Measurements from ENCODE around the gene PSMD5.

PSMD5 gene

DNA sequence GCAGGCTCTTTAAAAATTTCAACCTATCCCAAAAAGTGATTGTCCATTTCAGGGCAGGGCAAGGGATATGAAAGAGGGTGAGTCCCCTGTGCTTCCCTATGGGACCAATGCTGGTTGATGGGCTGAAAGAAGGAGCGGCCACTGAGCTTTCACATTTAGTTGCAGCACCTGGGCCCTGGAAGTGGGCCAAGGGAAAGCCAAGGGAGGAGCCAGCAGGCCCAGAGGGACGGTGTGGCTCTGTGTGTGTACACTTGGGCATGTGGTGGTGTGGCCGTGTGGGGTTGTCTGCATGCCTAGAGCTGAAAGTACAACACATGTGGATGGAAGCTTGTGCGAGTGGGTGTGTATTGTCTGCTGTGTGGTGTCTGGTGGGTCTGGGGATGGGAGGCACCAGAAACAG, 14.0 kb upstream of the PSMD5 start:
- no peak for DNase-seq
- Histone ChIP-seq H3K27me3 (replicated peaks; ENCODE audit: control insufficient read depth, insufficient read depth, low read length, poor library complexity, severe bottlenecking) (no peaks in the 10 kb centered on the region), H3K4me1 (ENCODE audit: control insufficient read depth, insufficient read depth, low read length, poor library complexity, severe bottlenecking) (no peaks in the 10 kb centered on the region), H3K4me3 (ENCODE audit: insufficient read depth, low read depth, low read length, poor library complexity, severe bottlenecking) (no peak overlapping the region), H3K9me3 (ENCODE audit: control insufficient read depth, low read length) (no peaks in the 10 kb centered on the region), H3K36me3 (ENCODE audit: control insufficient read depth, insufficient read depth, low read length) (peaks cover 58% of the 10 kb centered on the region), H3K27ac (ENCODE audit: insufficient read depth, low read length, poor library complexity, severe bottlenecking) (no peak overlapping the region)

DNA sequence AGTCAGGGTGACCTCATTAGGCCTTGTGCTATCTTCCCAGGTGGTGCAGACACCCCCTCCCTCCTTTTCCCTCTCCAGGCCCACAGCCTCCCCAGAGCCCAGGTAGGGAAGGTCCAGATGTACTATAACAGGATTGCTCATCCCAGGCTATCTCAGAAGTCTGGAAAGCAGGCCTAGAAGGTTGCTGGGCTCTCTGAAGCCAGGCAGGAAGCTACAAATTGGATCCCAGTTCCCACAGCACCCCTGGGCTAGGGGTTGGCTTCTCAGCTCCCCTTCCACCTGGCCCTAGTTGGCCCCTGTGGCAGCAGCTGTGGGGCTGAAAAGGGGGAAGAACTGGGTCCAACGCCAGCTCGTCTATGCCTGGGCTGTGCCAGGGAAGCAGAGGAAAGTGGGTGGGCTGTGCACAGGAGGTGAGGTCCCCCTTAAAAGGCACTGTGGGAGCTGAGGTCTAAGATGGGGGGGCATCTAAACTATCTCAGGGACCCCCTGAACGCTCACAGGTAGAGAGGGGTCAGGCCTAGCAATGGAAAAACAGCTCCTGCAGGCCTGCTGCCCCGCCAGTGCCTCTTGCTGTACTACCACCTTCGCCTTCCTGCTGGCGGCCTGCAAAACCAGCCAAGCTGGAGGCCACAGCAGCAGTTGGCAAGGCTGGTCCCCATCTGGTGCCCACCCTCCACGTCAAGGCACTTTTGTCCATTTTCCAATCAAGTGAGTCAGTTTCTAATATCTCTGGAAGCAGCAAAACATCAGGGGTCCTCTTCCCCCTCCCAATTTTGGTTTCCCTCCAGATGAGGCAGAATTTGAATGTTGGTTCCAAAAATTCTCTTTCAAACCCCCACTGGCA, 13.3 kb upstream of the PSMD5 start:
- no peaks in the 10 kb centered on the region for H3K9me3 ChIP-seq (ENCODE audit: control insufficient read depth, low read length)
- peaks cover 58% of the 10 kb centered on the region for H3K36me3 ChIP-seq (ENCODE audit: control insufficient read depth, insufficient read depth, low read length)
- no peak for DNase-seq
- no peak overlapping the region for H3K4me3 ChIP-seq (ENCODE audit: insufficient read depth, low read depth, low read length, poor library complexity, severe bottlenecking)
- no peak overlapping the region for H3K27ac ChIP-seq (ENCODE audit: insufficient read depth, low read length, poor library complexity, severe bottlenecking)
- H3K27me3 ChIP-seq (replicated peaks; ENCODE audit: control insufficient read depth, insufficient read depth, low read length, poor library complexity, severe bottlenecking) = no peaks in the 10 kb centered on the region
- H3K4me1 ChIP-seq (ENCODE audit: control insufficient read depth, insufficient read depth, low read length, poor library complexity, severe bottlenecking) = no peaks in the 10 kb centered on the region

- Histone ChIP-seq H3K27ac (ENCODE audit: insufficient read depth, low read length, poor library complexity, severe bottlenecking) (no peak overlapping the region), H3K9me3 (ENCODE audit: control insufficient read depth, low read length) (no peaks in the 10 kb centered on the region), H3K4me3 (ENCODE audit: insufficient read depth, low read depth, low read length, poor library complexity, severe bottlenecking) (no peak overlapping the region), H3K4me1 (ENCODE audit: control insufficient read depth, insufficient read depth, low read length, poor library complexity, severe bottlenecking) (no peaks in the 10 kb centered on the region), H3K27me3 (replicated peaks; ENCODE audit: control insufficient read depth, insufficient read depth, low read length, poor library complexity, severe bottlenecking) (no peaks in the 10 kb centered on the region), H3K36me3 (ENCODE audit: control insufficient read depth, insufficient read depth, low read length) (peaks cover 49% of the 10 kb centered on the region)
- DNase-seq = no peak
Observed at GRCh38 chr9:120854596-120855327, 12.0 kb upstream of the PSMD5 start.

DNA sequence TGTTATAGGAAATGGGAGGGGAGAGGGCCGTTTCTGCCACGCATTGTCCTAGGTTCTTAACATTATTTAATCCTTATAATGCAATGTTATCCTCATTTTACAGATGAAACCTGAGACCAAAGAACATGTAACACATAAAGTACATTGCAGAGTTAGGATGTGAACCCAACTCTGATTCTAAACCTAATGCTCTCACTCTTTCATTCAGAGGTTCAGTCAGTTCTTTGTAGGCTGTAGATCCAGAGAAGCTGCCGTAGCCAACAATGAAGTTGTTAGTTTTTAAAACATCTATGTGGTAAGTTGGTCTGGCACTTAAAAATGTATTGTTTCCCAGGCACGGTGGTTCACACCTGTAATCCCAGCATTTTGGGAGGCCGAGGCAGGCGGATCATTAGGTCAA, 10.5 kb upstream of the PSMD5 start:
- Histone ChIP-seq H3K4me1 (ENCODE audit: control insufficient read depth, insufficient read depth, low read length, poor library complexity, severe bottlenecking) (no peaks in the 10 kb centered on the region), H3K36me3 (ENCODE audit: control insufficient read depth, insufficient read depth, low read length) (peaks cover 34% of the 10 kb centered on the region), H3K27ac (ENCODE audit: insufficient read depth, low read length, poor library complexity, severe bottlenecking) (no peak overlapping the region), H3K4me3 (ENCODE audit: insufficient read depth, low read depth, low read length, poor library complexity, severe bottlenecking) (no peak overlapping the region), H3K27me3 (replicated peaks; ENCODE audit: control insufficient read depth, insufficient read depth, low read length, poor library complexity, severe bottlenecking) (no peaks in the 10 kb centered on the region), H3K9me3 (ENCODE audit: control insufficient read depth, low read length) (no peaks in the 10 kb centered on the region)
- DNase-seq = no peak

DNA sequence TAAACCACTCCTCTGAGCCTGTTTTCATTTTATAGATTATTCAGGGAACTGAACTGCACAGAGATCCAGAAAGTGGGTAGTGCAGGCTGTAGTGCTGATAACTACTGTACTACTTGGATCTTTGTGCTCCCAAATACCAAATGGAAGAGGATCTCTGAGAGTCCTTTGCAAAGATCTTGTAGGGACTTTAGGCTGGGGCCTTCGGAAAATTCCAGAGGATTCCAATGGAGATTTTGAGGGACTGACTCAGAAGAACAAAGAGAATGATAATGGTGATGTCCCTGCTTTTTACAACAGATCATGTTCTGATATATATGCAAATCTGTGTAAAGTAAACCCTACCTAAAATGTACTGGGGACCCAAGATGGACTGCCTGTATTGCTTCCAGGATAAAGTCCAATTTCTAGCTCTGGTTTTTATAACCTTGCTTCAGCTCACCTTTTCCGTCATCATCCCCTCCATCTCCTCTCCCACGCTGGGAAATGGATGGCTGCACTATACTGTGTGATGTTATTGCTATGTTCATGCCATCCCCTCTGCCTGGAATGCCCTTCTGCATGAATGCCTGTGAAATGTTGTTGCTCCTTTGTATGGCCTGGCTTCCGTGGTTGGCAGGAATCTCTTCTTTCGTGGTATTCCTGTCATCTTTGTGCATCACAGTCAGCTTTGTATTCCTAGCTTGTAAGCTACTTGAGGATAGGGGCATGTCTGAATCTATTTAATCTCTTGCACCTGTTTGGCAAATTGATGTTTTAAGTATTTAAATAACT, 9.7 kb upstream of the PSMD5 start:
- Histone ChIP-seq H3K27me3 (replicated peaks; ENCODE audit: control insufficient read depth, insufficient read depth, low read length, poor library complexity, severe bottlenecking) (no peaks in the 10 kb centered on the region), H3K27ac (ENCODE audit: insufficient read depth, low read length, poor library complexity, severe bottlenecking) (no peak overlapping the region), H3K36me3 (ENCODE audit: control insufficient read depth, insufficient read depth, low read length) (peaks cover 26% of the 10 kb centered on the region), H3K9me3 (ENCODE audit: control insufficient read depth, low read length) (no peaks in the 10 kb centered on the region), H3K4me1 (ENCODE audit: control insufficient read depth, insufficient read depth, low read length, poor library complexity, severe bottlenecking) (peaks cover under 1% of the 10 kb centered on the region), H3K4me3 (ENCODE audit: insufficient read depth, low read depth, low read length, poor library complexity, severe bottlenecking) (no peak overlapping the region)
- DNase-seq = no peak

DNA sequence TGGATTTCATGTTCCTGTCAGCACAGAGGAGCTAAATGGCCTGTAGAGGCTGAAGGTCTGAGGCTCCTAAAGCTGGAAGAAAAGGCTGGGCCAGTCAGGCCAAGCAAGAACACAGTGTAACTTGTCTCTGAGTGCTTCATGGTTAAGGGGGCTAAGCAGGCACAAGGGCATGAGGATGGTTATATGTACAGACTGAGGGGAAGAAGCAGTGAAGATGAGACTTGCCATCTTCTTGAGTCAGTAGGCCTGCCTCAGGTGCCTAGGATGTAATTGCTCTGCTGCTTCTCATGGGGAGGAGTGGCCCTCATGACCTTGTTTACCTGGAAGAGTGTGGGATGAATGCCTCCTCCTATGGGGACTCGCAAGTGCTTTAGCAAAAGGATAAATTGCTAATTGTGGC, 8.7 kb upstream of the PSMD5 start:
- H3K9me3 ChIP-seq (ENCODE audit: control insufficient read depth, low read length) = no peaks in the 10 kb centered on the region
- DNase-seq = no peak
- H3K36me3 ChIP-seq (ENCODE audit: control insufficient read depth, insufficient read depth, low read length) = peaks cover 21% of the 10 kb centered on the region
- H3K27me3 ChIP-seq (replicated peaks; ENCODE audit: control insufficient read depth, insufficient read depth, low read length, poor library complexity, severe bottlenecking) = no peaks in the 10 kb centered on the region
- H3K27ac ChIP-seq (ENCODE audit: insufficient read depth, low read length, poor library complexity, severe bottlenecking) = no peak overlapping the region
- H3K4me1 ChIP-seq (ENCODE audit: control insufficient read depth, insufficient read depth, low read length, poor library complexity, severe bottlenecking) = peaks cover 10% of the 10 kb centered on the region
- H3K4me3 ChIP-seq (ENCODE audit: insufficient read depth, low read depth, low read length, poor library complexity, severe bottlenecking) = no peak overlapping the region

DNA sequence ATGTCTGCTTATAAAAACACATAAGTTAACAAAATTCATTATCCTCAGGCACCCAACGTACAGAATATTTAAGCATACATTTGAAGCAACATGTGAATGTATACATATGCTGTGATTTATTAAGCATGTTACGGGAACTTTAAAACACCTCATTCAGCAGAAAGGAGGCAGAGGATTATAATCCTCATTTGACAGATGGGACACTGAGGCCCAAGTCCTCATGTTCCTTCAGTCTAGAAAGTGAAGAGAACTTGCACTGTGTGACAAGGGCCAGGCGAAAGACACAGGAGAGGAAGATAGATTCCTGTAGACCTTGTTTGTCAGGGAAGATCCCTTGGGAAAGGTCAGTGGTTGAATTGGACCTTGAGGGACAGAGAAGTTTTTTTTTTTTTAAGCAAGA, 7.6 kb upstream of the PSMD5 start:
- no peak overlapping the region for H3K27ac ChIP-seq (ENCODE audit: insufficient read depth, low read length, poor library complexity, severe bottlenecking)
- peaks cover 21% of the 10 kb centered on the region for H3K36me3 ChIP-seq (ENCODE audit: control insufficient read depth, insufficient read depth, low read length)
- no peaks in the 10 kb centered on the region for H3K9me3 ChIP-seq (ENCODE audit: control insufficient read depth, low read length)
- no peaks in the 10 kb centered on the region for H3K27me3 ChIP-seq (replicated peaks; ENCODE audit: control insufficient read depth, insufficient read depth, low read length, poor library complexity, severe bottlenecking)
- no peak overlapping the region for H3K4me3 ChIP-seq (ENCODE audit: insufficient read depth, low read depth, low read length, poor library complexity, severe bottlenecking)
- H3K4me1 ChIP-seq (ENCODE audit: control insufficient read depth, insufficient read depth, low read length, poor library complexity, severe bottlenecking) = peaks cover 21% of the 10 kb centered on the region
- DNase-seq = no peak

DNA sequence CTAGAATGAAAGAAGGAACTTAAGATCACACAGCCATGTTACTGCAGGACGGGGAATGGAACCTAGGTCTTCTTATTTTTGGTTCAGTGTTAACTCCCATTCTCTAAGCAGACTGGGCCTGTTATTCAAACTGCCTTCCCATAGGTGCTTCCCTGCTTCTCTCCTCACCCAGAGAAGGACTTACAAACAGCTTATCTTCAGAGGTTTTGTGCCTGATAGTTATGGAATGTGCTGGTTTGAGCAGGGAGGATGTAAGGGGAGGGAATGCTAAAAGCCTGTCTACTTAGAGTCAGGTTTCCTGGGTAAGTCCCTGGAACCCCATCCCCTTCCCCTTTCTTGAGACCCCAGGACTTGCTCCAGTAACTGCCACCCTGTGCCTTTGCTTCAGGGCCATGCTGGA, 4.2 kb upstream of the PSMD5 start:
- Histone ChIP-seq H3K4me1 (ENCODE audit: control insufficient read depth, insufficient read depth, low read length, poor library complexity, severe bottlenecking) (peaks cover 34% of the 10 kb centered on the region), H3K36me3 (ENCODE audit: control insufficient read depth, insufficient read depth, low read length) (peaks cover 10% of the 10 kb centered on the region), H3K9me3 (ENCODE audit: control insufficient read depth, low read length) (no peaks in the 10 kb centered on the region), H3K27ac (ENCODE audit: insufficient read depth, low read length, poor library complexity, severe bottlenecking) (peak overlapping the region; percentile 72), H3K4me3 (ENCODE audit: insufficient read depth, low read depth, low read length, poor library complexity, severe bottlenecking) (no peak overlapping the region), H3K27me3 (replicated peaks; ENCODE audit: control insufficient read depth, insufficient read depth, low read length, poor library complexity, severe bottlenecking) (no peaks in the 10 kb centered on the region)
- DNase-seq = no peak

GRCh38 chr9:120846251-120846889, 3.6 kb upstream of the PSMD5 start:
- no peak for DNase-seq
- Histone ChIP-seq H3K36me3 (ENCODE audit: control insufficient read depth, insufficient read depth, low read length) (peaks cover 7% of the 10 kb centered on the region), H3K4me1 (ENCODE audit: control insufficient read depth, insufficient read depth, low read length, poor library complexity, severe bottlenecking) (peaks cover 34% of the 10 kb centered on the region), H3K9me3 (ENCODE audit: control insufficient read depth, low read length) (no peaks in the 10 kb centered on the region), H3K27ac (ENCODE audit: insufficient read depth, low read length, poor library complexity, severe bottlenecking) (peak overlapping the region; percentile 72), H3K27me3 (replicated peaks; ENCODE audit: control insufficient read depth, insufficient read depth, low read length, poor library complexity, severe bottlenecking) (no peaks in the 10 kb centered on the region), H3K4me3 (ENCODE audit: insufficient read depth, low read depth, low read length, poor library complexity, severe bottlenecking) (peak overlapping the region; percentile 1)
